Kidney epithelial cell (primary cell): Measurements from ENCODE around the gene FAM20A. TPM values are rescaled to one million over a fixed set of nuclear protein-coding genes. Genes with fewer than 3 reads are reported as not detected.

Experiments
- DNase-seq: peaks from one replicate; pipeline ENCODE4 v3.0.0-alpha.2; 2010; ENCODE audit warnings: low read depth
- H3K27me3 ChIP-seq: 2 replicates; pipeline ENCODE4 v1.6.0; 2011; ENCODE audit warnings: low read length; ENCODE audit not compliant: control insufficient read depth, insufficient read depth
- H3K36me3 ChIP-seq: 2 replicates; pipeline ENCODE4 v1.5.1; 2011; ENCODE audit warnings: low read length; ENCODE audit not compliant: control insufficient read depth, insufficient read depth
- H3K4me3 ChIP-seq: 2 replicates; pipeline ENCODE4 v1.5.1; 2011; ENCODE audit warnings: low read depth, mild to moderate bottlenecking, control low read depth, low read length
- CTCF ChIP-seq: IDR thresholded peaks from 2 replicates; pipeline ENCODE4 v1.5.1; 2011; ENCODE audit warnings: mild to moderate bottlenecking, moderate library complexity, low read length, control low read depth, inconsistent platforms; ENCODE audit not compliant: insufficient read depth, poor library complexity, severe bottlenecking
- total RNA-seq: library from RNA; depleted of rRNA; stranded (reverse); fragments of >200 nt; gene quantifications from 2 replicates; pipeline ENCODE4 v1.2.3, GENCODE V29; 2015

Gene FAM20A
- total RNA-seq, 1 donor from 2014 or later, result 0.13 TPM

- DNase-seq, result no peak
- no peaks in the 10 kb centered on the region for H3K36me3 ChIP-seq
- H3K27me3 ChIP-seq, result peaks cover 2% of the 10 kb centered on the region
- TF ChIP-seq CTCF, result no peak
- no peak overlapping the region for H3K4me3 ChIP-seq
These were observed 33.6 kb downstream of the FAM20A start for GRCh38 chr17:68567581-68567980.

- DNase-seq, result no peak
- H3K27me3 ChIP-seq, result peaks cover 2% of the 10 kb centered on the region
- no peaks in the 10 kb centered on the region for H3K36me3 ChIP-seq
- H3K4me3 ChIP-seq, result no peak overlapping the region
- TF ChIP-seq CTCF, result no peak
These were observed 34.1 kb downstream of the FAM20A start for GRCh38 chr17:68567035-68567434.

GRCh38 chr17:68566442-68566738, 34.8 kb downstream of the FAM20A start:
- no peak overlapping the region for H3K4me3 ChIP-seq
- DNase-seq, result no peak
- no peak for TF ChIP-seq CTCF
- peaks cover 2% of the 10 kb centered on the region for H3K27me3 ChIP-seq
- H3K36me3 ChIP-seq, result no peaks in the 10 kb centered on the region

GRCh38 chr17:68565661-68566441, 35.3 kb downstream of the FAM20A start:
- Histone ChIP-seq H3K4me3 (no peak overlapping the region), H3K36me3 (no peaks in the 10 kb centered on the region), H3K27me3 (no peaks in the 10 kb centered on the region)
- no peak for TF ChIP-seq CTCF
- no peak for DNase-seq

GRCh38 chr17:68564415-68565111, 36.6 kb downstream of the FAM20A start:
- no peak for TF ChIP-seq CTCF
- no peak for DNase-seq
- Histone ChIP-seq H3K36me3 (no peaks in the 10 kb centered on the region), H3K27me3 (no peaks in the 10 kb centered on the region), H3K4me3 (no peak overlapping the region)

- Histone ChIP-seq H3K27me3 (no peaks in the 10 kb centered on the region), H3K4me3 (no peak overlapping the region), H3K36me3 (no peaks in the 10 kb centered on the region)
- no peak for TF ChIP-seq CTCF
- no peak for DNase-seq
These were observed 38.4 kb downstream of the FAM20A start for GRCh38 chr17:68562736-68563135.
